WTC11 (cell line): ENCODE results near the gene ZNF860. TPM values are rescaled to one million over a fixed set of nuclear protein-coding genes. Genes with fewer than 3 reads are reported as not detected.

Source experiments
- ATAC-seq: fragments of 200-7000 bp; cut with Tn5 transposase; 2 replicates; pipeline ENCODE4 v1.10.0; 2021; ENCODE audit warnings: mild to moderate bottlenecking, moderate library complexity
- CTCF ChIA-PET: fragments of 300-600 bp; sonication (Branson Sonifier 250); formaldehyde crosslinking; loops from one replicate; lab custom pipeline; 2021; ENCODE audit warnings: antibody characterized with exemption; lab: Charles Lee
- POLR2A ChIA-PET: fragments of 350-600 bp; sonication (Branson Sonifier 250); formaldehyde crosslinking; loops from one replicate; lab custom pipeline; 2021; ENCODE audit warnings: antibody characterized with exemption; lab: Charles Lee
- DNase-seq: peaks from one replicate; pipeline ENCODE4 v3.0.0; 2021; ENCODE audit warnings: low spot score
- H3K27ac Mint-ChIP-seq: 2 replicates; pipeline ENCODE4 v1.8.0; 2021; ENCODE audit warnings: mixed read lengths
- H3K27me3 Mint-ChIP-seq: 2 replicates; pipeline ENCODE4 v1.8.0; 2021; ENCODE audit warnings: low read depth, mild to moderate bottlenecking, moderate library complexity, mixed read lengths
- H3K36me3 Mint-ChIP-seq: 2 replicates; pipeline ENCODE4 v1.8.0; 2021; ENCODE audit warnings: mixed read lengths
- H3K4me1 Mint-ChIP-seq: 2 replicates; pipeline ENCODE4 v1.8.0; 2022; ENCODE audit warnings: mixed read lengths
- H3K4me3 Mint-ChIP-seq: 2 replicates; pipeline ENCODE4 v1.8.0; 2021; ENCODE audit warnings: mild to moderate bottlenecking, moderate library complexity, mixed read lengths
- H3K9me3 Mint-ChIP-seq: 2 replicates; pipeline ENCODE4 v1.8.0; 2021; ENCODE audit warnings: mixed read lengths
- AR ChIP-seq: fragments of 250-450 bp; sonication (Bioruptor Pico); IDR thresholded peaks from 2 replicates; pipeline ENCODE4 v1.9.0; 2021; ENCODE audit warnings: mild to moderate bottlenecking
- ATF3 ChIP-seq: sonication (generic); formaldehyde crosslinking; conservative IDR thresholded peaks from 2 replicates; pipeline ENCODE4 v1.8.1; 2022; ENCODE audit warnings: mild to moderate bottlenecking, missing genetic modification reagents
- CTCF ChIP-seq: fragments of 200-600 bp; IDR thresholded peaks from 2 replicates; pipeline ENCODE4 v1.8.0; 2022; ENCODE audit warnings: antibody characterized with exemption
- ELF4 ChIP-seq: sonication (generic); formaldehyde crosslinking; IDR thresholded peaks from 2 replicates; pipeline ENCODE4 v1.8.1; 2022; ENCODE audit warnings: low read depth, mild to moderate bottlenecking, moderate library complexity, missing genetic modification reagents
- ERG ChIP-seq: fragments of 250-450 bp; sonication (Bioruptor Pico); IDR thresholded peaks from 2 replicates; pipeline ENCODE4 v1.8.0; 2021; ENCODE audit warnings: mild to moderate bottlenecking
- FOXP4 ChIP-seq: sonication (generic); formaldehyde crosslinking; IDR thresholded peaks from 2 replicates; pipeline ENCODE4 v1.8.0; 2022; ENCODE audit warnings: mild to moderate bottlenecking, missing genetic modification reagents
- IRF2 ChIP-seq: sonication (generic); formaldehyde crosslinking; IDR thresholded peaks from 2 replicates; pipeline ENCODE4 v1.8.0; 2022; ENCODE audit warnings: low read depth, missing genetic modification reagents, borderline replicate concordance
- JAZF1 ChIP-seq: fragments of 250-450 bp; sonication (Bioruptor Pico); IDR thresholded peaks from 2 replicates; pipeline ENCODE4 v1.9.0; 2021; ENCODE audit warnings: moderate library complexity, mild to moderate bottlenecking, inconsistent platforms
- NR1H2 ChIP-seq: sonication (generic); formaldehyde crosslinking; IDR thresholded peaks from 2 replicates; pipeline ENCODE4 v1.9.0; 2021; ENCODE audit warnings: mild to moderate bottlenecking, moderate library complexity, missing genetic modification reagents
- PREB ChIP-seq: sonication (generic); formaldehyde crosslinking; IDR thresholded peaks from 2 replicates; pipeline ENCODE4 v1.8.1; 2022; ENCODE audit warnings: mild to moderate bottlenecking, missing genetic modification reagents, moderate library complexity, borderline replicate concordance
- ZNF281 ChIP-seq: sonication (generic); formaldehyde crosslinking; IDR thresholded peaks from 2 replicates; pipeline ENCODE4 v1.8.0; 2023; ENCODE audit warnings: mild to moderate bottlenecking, missing genetic modification reagents
- ZNF396 ChIP-seq: fragments of 250-450 bp; sonication (Bioruptor Pico); IDR thresholded peaks from 2 replicates; pipeline ENCODE4 v1.8.0; 2021; ENCODE audit warnings: mild to moderate bottlenecking, moderate library complexity, borderline replicate concordance
- ZNF416 ChIP-seq: fragments of 250-450 bp; sonication (Bioruptor Pico); IDR thresholded peaks from 2 replicates; pipeline ENCODE4 v1.9.0; 2021; ENCODE audit warnings: mild to moderate bottlenecking, inconsistent platforms
- ZNF512 ChIP-seq: sonication (generic); formaldehyde crosslinking; IDR thresholded peaks from 2 replicates; pipeline ENCODE4 v1.8.1; 2022; ENCODE audit warnings: missing genetic modification reagents, borderline replicate concordance
- ZNF532 ChIP-seq: fragments of 250-450 bp; sonication (Bioruptor Pico); IDR thresholded peaks from 2 replicates; pipeline ENCODE4 v1.9.0; 2021; ENCODE audit warnings: mild to moderate bottlenecking, borderline replicate concordance
- total RNA-seq: library from RNA; stranded (reverse); gene quantifications from 3 replicates; pipeline ENCODE4 v1.2.3, GENCODE V29; 2021

ZNF860 gene
- total RNA-seq, 1 experiment from 2014 or later, result 6.5 TPM

GRCh38 chr3:31985831-31986230 is 4.3 kb downstream of the ZNF860 start (continued):
- TF ChIP-seq PREB (CRISPR knock-in tag), result no peak

GRCh38 chr3:31988271-31988670 is 6.7 kb downstream of the ZNF860 start:
- Mint-ChIP-seq H3K9me3 (peaks cover 17% of the 10 kb centered on the region), H3K27ac (no peak overlapping the region), H3K4me1 (0 out of 2 replicates have a peak, but pooled peaks cover 3% of the 10 kb centered on the region), H3K27me3 (no peaks in the 10 kb centered on the region), H3K36me3 (peaks cover 14% of the 10 kb centered on the region), H3K4me3 (no peak overlapping the region)
- ChIA-PET POLR2A (no interaction called here), CTCF (no interaction called here)
- DNase-seq (no peak), ATAC-seq (no peak)
- no peak for TF ChIP-seq FOXP4 (CRISPR knock-in tag)
- TF ChIP-seq ATF3 (CRISPR knock-in tag), result no peak
- TF ChIP-seq IRF2 (CRISPR knock-in tag), result no peak
- no peak for TF ChIP-seq ELF4 (CRISPR knock-in tag)
- no peak for TF ChIP-seq ZNF512 (CRISPR knock-in tag)
- TF ChIP-seq ZNF396 (CRISPR knock-in tag), result no peak
- no peak for TF ChIP-seq ZNF281 (CRISPR knock-in tag)
- TF ChIP-seq NR1H2, result no peak
- TF ChIP-seq ZNF532 (CRISPR knock-in tag), result no peak
- no peak for TF ChIP-seq JAZF1 (CRISPR knock-in tag)
- no peak for TF ChIP-seq AR
- no peak for TF ChIP-seq ZNF416
- TF ChIP-seq ERG (CRISPR knock-in tag), result no peak
- no peak for TF ChIP-seq CTCF
